ENCODE data around the gene SLC2A1. TPM values are rescaled to one million over a fixed set of nuclear protein-coding genes. Genes with fewer than 3 reads are reported as not detected.

SLC2A1 gene
- polyA plus RNA-seq, 1 donor (not counting 4 experiments of a cell fraction or from before 2014, with no cell fraction given): 689 TPM

DNA sequence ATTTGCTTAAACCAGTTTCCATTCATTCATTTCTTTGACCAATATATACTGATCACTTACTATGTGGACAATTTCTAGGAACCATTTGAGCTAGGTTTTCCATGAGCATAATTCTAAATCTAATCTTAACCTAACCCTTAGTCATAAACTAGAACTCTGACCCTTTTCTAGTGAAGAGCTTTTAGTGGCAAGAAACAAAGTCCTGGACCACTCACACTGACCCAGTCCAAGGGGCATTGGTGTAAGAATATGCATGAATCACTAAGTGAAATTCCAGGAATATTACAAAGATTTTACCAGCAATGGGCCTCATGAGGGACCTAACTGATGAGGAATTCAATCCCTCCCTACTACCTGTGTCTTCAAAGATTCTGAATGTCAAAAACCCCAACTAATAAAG is 40.6 kb upstream of the SLC2A1 start:
- H4K20me1 ChIP-seq (ENCODE audit: control insufficient read depth, extremely low read depth, insufficient read depth, low read length): no peaks in the 10 kb centered on the region
- no peaks in the 10 kb centered on the region for H3K9me1 ChIP-seq (ENCODE audit: control insufficient read depth, extremely low read depth, insufficient read depth, low read length)

DNA sequence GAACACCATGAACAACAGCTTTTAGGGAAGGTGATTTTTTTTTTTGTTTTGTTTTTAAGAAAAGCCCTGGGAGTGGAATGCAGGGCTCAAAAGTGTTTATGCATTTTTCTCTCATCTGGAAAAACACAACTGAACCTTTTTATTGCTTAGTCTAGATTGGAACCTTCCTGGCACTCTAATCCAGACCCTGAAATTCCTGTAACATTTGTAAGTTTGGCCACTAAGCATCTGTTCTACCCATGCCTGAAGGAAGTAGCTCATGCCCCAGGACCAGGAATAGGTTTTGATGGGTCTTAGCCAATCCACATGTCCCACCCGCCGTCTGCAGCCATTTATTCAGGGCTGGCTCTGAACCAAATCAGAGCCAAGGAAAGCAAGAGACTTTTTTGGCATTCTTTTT is 39.7 kb upstream of the SLC2A1 start:
- Histone ChIP-seq H3K9me3 (ENCODE audit: control insufficient read depth, low read depth, low read length) (no peaks in the 10 kb centered on the region), H3K4me2 (ENCODE audit: control insufficient read depth, extremely low read depth, insufficient read depth, low read depth, low read length) (no peak overlapping the region), H3K4me1 (ENCODE audit: control insufficient read depth, extremely low read depth, insufficient read depth, low read length) (no peaks in the 10 kb centered on the region), H3K79me2 (ENCODE audit: control insufficient read depth, insufficient read depth, low read length) (no peaks in the 10 kb centered on the region), H3K27ac (ENCODE audit: control insufficient read depth, insufficient read depth, low read length) (no peak overlapping the region), H3K9me1 (ENCODE audit: control insufficient read depth, extremely low read depth, insufficient read depth, low read length) (no peaks in the 10 kb centered on the region), H3K27me3 (ENCODE audit: control insufficient read depth, extremely low read depth, insufficient read depth, low read length) (no peaks in the 10 kb centered on the region), H4K20me1 (ENCODE audit: control insufficient read depth, extremely low read depth, insufficient read depth, low read length) (no peaks in the 10 kb centered on the region), H3K36me3 (ENCODE audit: control insufficient read depth in 2 of 2, extremely low read depth in 1 of 2, insufficient read depth in 2 of 2, low read length in 2 of 2) (peaks cover 0 to 2% of the 10 kb centered on the region in 2 experiments), H3K9ac (ENCODE audit: control insufficient read depth, extremely low read depth, insufficient read depth, low read length) (no peak overlapping the region), H3K4me3 (ENCODE audit: control insufficient read depth in 2 of 3, extremely low read depth in 1 of 3, insufficient read depth in 2 of 3, low read depth in 1 of 3, low read length in 3 of 3) (no peak overlapping the region), H2AFZ (ENCODE audit: control insufficient read depth, low read length) (no peak overlapping the region)
- no peak for DNase-seq (ENCODE audit: low read depth, low spot score)
- dilution Hi-C loops (cut with MboI; ENCODE audit: extremely low pct_ligation_motif_present, low sequenced_read_pairs): no loop called here
- TF ChIP-seq, protein P1, sequence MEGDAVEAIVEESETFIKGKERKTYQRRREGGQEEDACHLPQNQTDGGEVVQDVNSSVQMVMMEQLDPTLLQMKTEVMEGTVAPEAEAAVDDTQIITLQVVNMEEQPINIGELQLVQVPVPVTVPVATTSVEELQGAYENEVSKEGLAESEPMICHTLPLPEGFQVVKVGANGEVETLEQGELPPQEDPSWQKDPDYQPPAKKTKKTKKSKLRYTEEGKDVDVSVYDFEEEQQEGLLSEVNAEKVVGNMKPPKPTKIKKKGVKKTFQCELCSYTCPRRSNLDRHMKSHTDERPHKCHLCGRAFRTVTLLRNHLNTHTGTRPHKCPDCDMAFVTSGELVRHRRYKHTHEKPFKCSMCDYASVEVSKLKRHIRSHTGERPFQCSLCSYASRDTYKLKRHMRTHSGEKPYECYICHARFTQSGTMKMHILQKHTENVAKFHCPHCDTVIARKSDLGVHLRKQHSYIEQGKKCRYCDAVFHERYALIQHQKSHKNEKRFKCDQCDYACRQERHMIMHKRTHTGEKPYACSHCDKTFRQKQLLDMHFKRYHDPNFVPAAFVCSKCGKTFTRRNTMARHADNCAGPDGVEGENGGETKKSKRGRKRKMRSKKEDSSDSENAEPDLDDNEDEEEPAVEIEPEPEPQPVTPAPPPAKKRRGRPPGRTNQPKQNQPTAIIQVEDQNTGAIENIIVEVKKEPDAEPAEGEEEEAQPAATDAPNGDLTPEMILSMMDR (optimal IDR thresholded peaks at IDR 0.05 in 1 of 3, IDR thresholded peaks at IDR 0.05 in 1 of 3, conservative IDR thresholded peaks at IDR 0.05 in 1 of 3; ENCODE audit: extremely low read depth in 1 of 3, insufficient read depth in 2 of 3, low read length in 3 of 3): no peak
- no peak for TF ChIP-seq EZH2 (IDR thresholded peaks at IDR 0.05; ENCODE audit: low read length)
- no peak for FAIRE-seq

More for the DNA sequence above, 40.6 kb upstream of the SLC2A1 start:
- no peaks in the 10 kb centered on the region for H3K4me1 ChIP-seq (ENCODE audit: control insufficient read depth, extremely low read depth, insufficient read depth, low read length)
- H3K27me3 ChIP-seq (ENCODE audit: control insufficient read depth, extremely low read depth, insufficient read depth, low read length): no peaks in the 10 kb centered on the region
- TF ChIP-seq, protein P1 (optimal IDR thresholded peaks at IDR 0.05 in 1 of 3, IDR thresholded peaks at IDR 0.05 in 1 of 3, conservative IDR thresholded peaks at IDR 0.05 in 1 of 3; ENCODE audit: extremely low read depth in 1 of 3, insufficient read depth in 2 of 3, low read length in 3 of 3): no peak
- TF ChIP-seq EZH2 (IDR thresholded peaks at IDR 0.05; ENCODE audit: low read length): no peak
- no peak overlapping the region for H2AFZ ChIP-seq (ENCODE audit: control insufficient read depth, low read length)
- dilution Hi-C loops (cut with MboI; ENCODE audit: extremely low pct_ligation_motif_present, low sequenced_read_pairs): no loop called here
- no peak overlapping the region for H3K27ac ChIP-seq (ENCODE audit: control insufficient read depth, insufficient read depth, low read length)
- H3K9ac ChIP-seq (ENCODE audit: control insufficient read depth, extremely low read depth, insufficient read depth, low read length): no peak overlapping the region
- FAIRE-seq (no peak), DNase-seq (ENCODE audit: low read depth, low spot score) (no peak)
- no peak overlapping the region for H3K4me3 ChIP-seq (ENCODE audit: control insufficient read depth in 2 of 3, extremely low read depth in 1 of 3, insufficient read depth in 2 of 3, low read depth in 1 of 3, low read length in 3 of 3)
- no peaks in the 10 kb centered on the region for H3K9me3 ChIP-seq (ENCODE audit: control insufficient read depth, low read depth, low read length)
- H3K4me2 ChIP-seq (ENCODE audit: control insufficient read depth, extremely low read depth, insufficient read depth, low read depth, low read length): no peak overlapping the region
- no peaks in the 10 kb centered on the region for H3K36me3 ChIP-seq (ENCODE audit: control insufficient read depth in 2 of 2, extremely low read depth in 1 of 2, insufficient read depth in 2 of 2, low read length in 2 of 2)
- no peaks in the 10 kb centered on the region for H3K79me2 ChIP-seq (ENCODE audit: control insufficient read depth, insufficient read depth, low read length)
